GM19438 (cell line): Measurements from ENCODE around the gene CMYA5.

Source experiments
- ATAC-seq: cut with Tn5 transposase; IDR thresholded peaks from one replicate; pipeline ENCODE4 v1.9.1; 2021; ENCODE audit warnings: low read depth; ENCODE audit not compliant: unreplicated experiment

Gene CMYA5

DNA sequence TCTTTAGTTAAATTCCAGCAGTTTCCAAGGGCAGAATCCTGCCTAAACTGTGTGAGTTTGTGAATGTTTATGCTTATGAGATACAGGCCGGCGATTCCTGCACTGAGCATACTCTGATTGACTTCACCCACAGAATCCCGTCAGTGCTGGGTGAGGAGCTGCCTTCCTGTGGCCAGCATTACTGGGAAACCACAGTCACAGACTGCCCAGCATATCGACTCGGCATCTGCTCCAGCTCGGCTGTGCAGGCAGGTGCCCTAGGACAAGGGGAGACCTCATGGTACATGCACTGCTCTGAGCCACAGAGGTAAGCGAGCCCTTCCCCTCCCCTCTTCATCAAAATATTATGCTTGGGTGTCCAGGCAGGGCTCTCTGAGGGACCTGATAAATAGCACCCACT lies 103.7 kb downstream of the CMYA5 start:
- ATAC-seq = no peak

DNA sequence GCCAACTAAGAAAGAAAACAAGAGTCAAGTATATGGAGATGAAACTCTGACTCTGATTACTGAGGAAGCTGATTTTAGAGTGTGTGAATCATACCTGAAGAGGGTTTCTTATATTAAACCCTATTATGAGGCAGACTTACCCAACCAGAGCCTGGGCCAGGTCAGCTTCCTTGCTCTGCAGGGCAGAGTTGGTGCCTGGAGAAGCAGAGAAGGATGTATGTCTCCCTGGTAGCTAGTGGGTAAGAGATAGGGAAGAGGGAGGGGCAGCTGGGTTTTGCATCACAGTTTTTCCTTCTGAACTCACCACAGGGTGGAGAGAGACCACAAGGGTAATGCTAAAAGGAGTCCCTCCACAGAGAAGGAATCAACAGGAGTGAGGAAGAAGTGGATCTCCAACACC lies 104.1 kb downstream of the CMYA5 start:
- ATAC-seq = no peak

DNA sequence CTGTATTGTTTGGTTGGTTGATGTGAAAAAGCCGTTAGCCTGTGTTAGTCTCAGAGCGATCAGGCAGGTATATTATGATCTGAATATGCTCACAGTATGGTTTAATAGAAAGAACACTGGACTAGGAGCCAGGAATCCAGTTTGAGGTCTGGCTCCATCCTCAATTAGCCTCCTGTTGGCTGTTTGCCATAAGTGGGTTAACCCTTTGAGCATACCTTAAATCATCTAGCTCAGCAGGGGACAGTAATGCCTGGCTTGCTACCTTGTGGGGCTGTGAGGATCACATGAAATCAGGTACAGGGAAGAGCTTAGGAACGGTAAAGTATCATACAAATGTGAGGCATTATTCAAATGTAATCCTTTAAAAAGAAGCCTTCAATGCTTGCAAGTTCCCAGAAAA lies 104.7 kb downstream of the CMYA5 start:
- ATAC-seq = no peak

DNA sequence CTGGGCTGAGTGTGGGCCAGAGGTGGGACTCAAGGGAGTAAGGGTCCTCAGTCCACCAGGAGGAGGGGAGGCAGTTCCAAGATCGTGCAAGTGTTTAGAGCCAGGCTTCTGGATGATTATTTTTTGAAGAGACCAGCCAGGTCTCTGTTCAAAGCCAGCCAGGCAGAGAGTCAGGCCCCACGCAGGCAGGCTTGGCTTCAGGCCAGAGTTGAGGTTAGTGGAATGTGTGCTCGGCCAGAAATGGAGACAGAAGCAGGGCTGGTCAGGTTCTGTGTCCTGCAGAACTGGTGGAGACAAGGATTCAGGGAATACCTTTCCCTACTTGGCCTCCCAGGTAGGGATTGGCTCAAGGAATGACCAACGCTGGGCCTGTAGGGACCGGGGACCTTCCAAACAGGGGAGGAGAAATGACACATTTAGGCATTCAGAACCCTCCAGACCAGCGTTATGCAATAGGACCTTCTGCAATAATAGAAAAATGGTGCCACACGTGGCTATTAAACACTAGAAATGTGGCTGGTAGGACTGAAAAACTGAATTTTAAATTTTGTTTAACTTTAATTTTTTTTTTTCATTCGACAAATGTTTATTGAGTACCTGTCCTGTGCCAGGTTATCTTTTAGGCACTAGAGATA lies 106.2 kb downstream of the CMYA5 start:
- ATAC-seq = no peak

DNA sequence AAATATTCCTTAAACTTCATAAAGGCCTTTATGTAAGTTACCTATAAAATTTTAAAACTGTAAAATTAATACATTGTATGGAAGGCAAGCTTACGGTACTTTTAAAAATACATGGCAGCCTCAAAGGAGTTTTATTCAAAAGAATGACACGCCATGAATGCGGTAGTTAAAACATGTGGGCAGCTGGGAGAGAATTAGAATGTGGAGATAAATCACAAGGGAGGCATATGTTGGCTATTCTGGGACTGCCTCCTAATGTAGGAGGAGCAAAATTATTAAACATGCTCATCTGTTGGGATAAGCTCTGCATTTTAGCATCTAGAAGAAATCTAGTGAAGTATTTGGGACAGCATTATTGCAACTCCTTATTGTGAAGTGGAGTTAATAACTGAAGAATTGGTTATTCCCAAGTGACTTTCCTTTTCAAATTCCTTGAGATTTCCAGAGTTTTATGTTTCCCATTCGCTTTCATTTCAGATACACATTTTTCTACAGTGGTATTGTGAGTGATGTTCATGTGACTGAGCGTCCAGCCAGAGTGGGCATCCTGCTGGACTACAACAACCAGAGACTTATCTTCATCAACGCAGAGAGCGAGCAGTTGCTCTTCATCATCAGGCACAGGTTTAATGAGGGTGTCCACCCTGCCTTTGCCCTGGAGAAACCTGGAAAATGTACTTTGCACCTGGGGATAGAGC lies 109.4 kb downstream of the CMYA5 start:
- ATAC-seq = no peak

DNA sequence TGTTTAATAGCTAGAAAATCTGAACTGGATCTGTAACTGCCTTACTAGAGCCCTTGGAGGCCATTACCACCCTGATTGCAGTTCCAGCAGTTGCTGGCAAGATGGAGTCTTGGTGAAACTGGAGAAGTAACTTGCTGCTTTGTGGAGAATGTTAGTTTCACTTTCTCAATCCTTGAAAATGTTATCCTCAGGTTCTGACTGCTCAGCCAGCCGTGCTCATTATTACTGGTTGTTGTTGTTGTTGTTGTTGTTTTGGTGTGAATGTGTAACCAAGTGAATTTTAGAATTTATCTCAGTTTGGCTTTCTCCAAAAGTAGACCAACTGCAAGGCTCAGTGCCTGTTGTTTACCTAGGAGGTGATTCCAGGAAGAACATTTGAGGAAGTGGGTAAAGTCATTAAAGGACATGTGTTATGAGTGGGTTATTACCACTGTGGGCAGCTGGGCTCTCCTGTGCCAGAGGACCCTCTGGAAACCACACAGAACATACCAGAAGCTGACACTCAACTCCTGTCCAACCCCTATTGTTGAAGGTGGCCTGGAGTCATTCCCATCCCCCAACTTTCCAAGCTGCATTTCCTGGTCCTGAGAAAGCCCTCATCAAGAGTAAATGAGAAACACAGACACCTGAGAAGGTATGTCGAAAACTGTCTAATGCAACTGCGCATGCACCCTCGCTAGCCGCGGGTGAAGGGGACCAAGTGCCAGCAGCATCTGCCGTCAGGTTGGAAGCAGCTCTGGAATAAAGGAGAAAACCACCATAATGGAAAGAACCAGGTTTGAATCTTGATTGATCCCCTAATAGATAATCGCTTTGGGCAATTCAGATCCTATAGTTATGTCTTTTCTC lies 111.6 kb downstream of the CMYA5 start:
- no peak for ATAC-seq

DNA sequence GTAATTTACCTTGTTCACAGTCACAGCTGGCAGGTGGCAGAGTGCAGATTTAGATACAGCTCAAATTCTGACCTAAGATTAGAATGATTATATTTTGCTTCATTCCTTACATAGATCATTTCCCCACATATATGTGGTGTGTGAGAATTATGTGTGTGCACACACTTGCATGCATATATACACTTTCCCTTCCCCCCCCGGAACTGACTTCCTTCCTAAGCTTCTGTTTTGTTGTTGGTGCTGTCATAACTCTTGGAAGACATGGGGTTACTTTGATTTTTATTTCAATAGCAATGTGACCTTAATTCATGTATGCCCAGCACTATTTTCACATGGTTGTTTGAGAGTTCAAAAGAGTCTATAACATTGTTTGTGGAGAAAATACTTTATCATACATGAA lies 112.8 kb downstream of the CMYA5 start:
- no peak for ATAC-seq

DNA sequence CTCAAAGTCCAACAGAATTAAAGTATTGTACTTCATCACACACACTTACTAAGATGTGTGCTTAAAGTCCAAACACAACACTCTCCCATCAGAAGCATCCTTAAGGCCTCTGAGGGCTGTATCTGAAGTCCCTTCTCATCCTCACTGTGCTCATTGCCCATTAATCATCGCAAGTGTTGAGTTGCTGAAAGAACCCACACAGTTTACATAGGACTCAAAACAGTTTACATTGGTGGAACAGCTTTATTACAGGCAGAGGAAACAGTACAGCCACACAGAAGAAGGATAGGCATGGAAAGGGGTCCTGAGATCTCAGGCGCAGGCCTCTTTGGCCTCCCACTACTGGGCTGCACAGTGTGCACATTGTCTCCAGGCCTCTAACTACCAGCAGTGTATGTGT lies 113.4 kb downstream of the CMYA5 start:
- no peak for ATAC-seq

DNA sequence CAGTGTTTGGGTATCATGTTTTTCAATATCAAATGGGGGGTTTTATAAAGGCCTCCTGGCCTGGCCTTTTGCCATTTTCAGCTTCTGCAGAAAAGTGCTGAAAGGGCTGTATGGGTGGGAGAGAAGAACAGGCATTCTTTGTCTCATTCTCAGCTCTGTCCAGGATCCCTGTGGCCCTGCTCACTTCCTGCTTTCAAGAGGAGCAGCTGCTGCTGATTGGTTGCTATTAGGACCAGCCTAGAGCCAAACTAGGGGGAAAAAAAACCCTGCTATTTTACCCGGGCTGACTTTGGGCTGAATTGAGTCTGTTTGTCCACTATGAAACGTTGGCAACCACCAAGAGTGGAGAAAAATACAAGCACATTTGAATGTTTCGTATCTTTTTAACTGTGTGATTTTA lies 117.1 kb downstream of the CMYA5 start:
- no peak for ATAC-seq

DNA sequence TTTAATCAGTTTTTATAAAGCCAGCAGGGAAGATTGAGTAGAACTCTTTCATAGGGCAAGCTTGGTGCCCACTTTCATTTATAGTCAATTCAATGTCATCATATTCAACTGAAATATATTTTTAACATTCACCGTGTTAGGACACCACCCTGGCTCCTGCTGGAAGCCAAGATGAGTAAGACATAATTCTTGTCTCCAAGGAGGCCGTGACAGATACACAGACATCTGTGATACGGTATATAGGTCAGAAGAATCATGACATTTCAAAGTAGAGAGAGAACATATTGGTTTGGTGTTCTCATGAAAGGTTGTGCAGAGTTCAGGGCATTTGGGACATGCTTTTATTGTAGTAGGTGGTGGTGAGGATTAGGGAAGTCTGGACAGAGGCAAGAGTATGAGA lies 120.1 kb downstream of the CMYA5 start:
- ATAC-seq = no peak

DNA sequence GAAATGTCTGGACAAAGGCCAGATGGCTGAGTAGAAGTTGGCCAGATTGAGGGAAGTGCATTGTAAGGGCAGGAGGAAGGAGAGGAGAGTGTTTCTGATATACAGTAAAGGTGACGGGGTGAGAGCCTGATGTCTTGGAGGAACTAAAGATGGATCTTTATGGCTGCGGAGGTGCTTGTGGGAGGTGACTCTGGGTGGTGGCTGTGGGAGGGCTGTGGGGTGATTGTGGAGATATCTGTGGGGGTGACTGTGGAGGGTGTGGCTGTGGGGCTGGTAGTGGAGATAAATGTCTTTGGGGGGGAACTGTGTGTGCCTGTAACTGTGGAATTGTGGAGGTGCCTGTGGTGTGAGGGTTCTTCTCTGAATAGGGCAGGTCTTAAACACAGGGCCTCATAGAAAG lies 121.4 kb downstream of the CMYA5 start:
- no peak for ATAC-seq

DNA sequence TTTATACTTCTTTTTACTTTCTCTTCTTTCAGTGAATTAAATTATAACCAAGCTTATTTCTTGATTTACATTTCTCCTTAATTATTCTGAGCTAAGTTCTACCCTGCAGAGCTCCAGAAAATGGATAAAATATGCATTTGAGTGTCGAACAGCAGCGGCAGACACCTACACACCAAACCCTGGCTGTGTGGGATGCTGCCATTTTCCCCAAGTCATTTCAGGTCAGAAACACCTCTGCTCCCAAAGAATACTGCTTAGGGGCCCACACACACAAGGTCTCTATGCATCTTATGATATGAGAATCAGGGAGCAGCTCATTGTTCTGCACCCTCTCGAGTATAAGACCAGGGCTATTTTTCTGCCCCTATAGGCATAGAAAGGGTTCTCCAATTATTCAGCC lies 122.3 kb downstream of the CMYA5 start:
- ATAC-seq = no peak

DNA sequence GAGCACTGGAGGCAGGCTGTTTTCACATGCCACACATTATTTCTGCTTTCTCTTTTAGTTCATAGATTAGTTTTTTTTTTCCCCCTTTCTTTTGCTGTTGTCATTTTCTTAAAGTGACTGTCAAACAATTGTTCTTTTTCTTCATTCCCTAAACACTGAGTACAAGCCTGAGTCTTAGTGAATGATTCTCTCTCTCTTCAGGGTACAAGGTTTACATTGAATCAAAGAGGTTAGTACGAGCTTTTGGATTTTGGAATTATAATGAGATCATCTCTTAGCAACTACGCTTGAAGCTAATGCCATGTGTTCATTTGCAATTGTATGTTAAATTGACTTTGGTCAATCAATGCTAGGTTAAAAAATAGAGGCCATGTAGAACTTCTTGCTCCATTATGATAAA lies 125.1 kb downstream of the CMYA5 start:
- ATAC-seq = no peak

DNA sequence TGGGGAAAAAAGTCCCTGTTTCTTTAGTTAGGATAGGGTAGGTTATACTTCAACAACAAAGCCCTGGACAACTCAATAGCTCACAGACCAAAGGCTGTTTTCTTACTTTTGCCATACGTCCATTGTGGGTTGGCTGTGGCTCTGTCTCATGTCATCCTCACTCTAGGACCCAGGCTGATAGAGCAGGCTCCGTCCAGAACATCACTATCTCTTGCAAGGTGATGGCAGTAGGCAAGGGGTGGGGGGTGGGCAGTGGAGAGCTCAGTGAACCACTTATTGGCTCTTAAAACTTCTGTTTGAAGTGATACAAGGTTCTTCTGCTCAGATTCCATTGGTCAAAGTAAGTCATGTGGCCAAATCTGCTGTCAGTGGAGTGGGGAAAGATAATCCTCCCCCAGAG lies 126.4 kb downstream of the CMYA5 start:
- ATAC-seq = no peak

DNA sequence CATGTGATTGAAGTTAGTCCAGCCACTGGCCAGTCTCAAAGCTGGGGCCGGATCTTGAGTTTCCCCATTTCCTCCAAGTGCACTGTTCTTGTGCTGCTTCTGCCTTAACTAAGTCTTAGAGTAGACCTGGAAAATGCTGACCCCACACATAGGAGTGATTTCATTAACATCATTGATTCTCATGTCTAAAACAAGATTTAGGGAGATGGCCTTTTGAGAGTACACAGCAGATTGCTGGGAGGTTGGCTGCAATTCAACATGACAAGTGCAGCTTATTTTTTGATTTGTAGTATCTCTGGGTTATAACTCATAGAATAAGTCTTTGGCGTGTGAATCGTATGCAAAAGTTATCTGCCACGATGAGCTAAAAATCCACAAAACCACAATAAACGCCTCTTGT lies 131.0 kb downstream of the CMYA5 start:
- no peak for ATAC-seq

DNA sequence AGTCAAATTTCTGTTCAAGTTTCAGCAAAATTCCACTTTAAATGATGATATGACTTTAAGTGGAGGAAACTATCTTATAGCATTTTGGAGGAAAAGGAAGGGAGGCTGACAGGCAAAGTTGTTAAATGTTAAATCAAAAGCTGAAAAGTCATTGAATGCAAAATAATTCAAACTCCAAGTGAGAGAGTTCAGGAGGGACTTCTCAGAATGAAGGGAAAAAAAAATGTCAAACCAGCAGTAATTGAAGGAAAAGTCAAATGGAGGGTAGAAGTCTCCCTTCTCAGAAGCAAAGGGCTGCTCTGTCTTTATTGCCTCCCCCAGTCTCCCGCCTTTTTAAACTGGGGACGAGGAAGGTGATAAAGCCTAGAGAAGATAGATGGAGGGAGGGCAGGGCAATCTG lies 134.8 kb downstream of the CMYA5 start:
- no peak for ATAC-seq

DNA sequence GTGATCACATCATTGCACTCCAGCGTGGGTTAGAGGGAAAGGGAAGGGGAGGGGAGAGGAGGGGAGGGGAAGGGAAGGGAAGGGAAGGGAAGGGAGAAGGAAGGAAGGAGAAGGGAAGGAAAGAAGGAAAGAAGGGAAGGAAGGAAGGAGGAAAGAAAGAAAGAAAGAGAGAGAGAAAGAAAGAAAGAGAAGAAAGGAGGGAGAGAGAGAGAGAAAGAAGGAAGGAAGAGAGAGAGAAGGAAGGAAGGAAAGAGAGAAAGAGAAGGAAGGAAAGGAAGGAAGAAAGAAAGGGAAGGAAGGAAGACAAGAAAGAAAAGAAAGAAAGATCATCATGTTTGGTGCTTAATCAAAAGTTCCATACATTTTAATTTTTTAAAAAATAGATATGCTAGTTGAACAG lies 136.2 kb downstream of the CMYA5 start:
- ATAC-seq = no peak

DNA sequence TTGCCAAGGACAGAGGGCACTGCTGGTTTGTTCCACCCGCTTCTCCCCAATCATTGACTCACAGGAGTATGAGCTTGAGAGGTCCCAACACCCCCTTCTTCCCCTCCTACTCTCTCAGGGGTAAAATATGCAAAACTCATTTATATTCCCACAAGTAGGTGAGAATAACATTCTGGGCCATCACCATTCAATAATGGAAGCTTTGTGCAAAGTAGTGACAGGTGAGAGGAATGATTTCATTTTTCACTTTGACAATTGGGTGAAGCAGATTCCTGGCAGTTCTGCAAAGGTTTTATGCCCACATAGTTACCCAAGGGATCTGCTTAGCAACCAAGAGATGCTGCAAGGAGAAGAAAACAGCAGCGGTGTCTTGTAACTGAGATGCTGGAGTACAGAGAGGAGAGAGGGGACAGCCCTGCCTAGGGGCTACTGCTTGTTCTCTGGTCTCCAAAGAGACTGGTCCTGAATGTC lies 137.6 kb downstream of the CMYA5 start:
- no peak for ATAC-seq

DNA sequence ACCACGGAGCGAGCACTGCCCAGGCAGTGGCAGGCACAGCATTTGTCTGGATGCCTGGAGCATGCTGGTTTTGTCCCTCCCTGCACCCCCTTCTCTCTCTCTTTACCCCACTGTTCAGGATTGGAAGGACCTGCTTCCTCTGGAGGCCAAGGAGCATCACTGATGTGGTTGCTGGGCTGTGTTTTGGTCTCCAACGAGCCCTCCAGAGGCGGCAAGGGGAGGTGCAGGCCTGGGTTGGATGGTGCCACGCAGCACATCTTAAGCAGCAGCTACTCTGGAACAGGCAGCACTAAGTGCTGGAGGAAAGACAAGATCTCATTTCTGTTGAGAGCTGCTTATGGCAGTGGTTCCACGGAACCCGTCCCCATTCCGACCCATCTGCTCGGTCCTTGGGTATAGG lies 139.6 kb downstream of the CMYA5 start:
- no peak for ATAC-seq

DNA sequence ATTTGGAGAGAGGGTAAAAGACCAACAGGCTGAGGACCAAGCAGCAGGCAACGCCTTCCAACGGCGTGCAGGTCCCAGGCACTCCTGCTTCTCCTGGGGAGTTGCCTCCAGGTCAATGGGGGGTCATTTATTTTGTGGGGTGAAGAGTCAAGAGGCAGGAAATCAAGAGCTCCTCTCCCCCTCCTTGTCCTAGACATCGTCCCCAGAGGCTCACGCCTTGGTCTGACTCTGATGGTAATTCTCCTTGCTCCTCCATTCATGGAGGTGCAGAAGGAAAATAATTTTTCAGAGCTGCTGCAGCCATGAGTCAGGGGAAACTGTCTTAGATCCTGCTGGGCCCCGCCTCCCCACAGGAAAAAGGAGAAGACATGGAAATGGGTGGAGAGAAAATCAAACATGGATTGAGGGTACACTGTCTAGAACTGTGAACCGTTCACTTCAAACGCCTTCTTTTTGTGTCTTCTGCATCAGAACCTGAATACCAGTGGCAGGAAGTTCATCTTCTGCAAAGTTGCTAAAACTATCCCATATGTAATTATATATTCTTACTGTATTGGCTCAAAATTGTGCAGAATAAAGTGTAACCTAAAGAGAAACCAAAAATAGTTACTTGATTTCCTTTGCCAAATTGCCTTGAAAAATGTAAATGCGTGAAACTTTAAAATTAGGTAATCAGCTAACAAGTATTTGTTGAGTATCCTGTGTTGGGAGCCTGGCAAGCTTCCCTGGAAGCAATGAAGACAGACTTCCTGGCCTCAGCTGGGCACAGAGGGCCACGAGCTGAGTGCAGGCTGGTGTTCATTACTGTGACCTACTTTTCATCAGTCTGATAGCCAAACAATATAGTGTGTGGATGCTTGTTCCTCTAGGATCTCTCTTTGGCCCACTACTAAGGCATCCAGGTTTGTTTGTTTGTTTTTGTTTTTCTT lies 142.0 kb downstream of the CMYA5 start:
- ATAC-seq = no peak

DNA sequence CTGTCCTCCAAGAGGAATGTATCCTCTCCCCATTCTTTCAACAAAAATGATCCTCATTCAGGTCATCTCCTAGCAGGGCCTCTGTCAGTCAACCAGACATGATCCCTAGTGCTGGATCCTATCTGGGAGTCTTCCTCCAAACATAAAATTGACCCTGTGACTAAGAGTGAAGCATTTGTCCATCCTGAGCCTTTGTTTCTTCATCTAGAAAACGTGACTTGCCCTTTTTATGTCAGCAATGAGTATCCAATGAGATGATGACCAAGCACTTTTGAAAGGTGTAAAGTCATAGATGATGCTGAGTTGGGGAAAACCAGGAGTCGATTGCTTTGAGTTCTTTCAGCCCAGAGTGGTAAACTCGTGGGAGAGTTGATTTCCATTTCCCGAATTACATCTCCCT lies 143.3 kb downstream of the CMYA5 start:
- ATAC-seq = no peak
